HG02884 (cell line): ENCODE measurements around the gene EHF.
"Not testable (repeated sequence)": the region's sequence is repeated elsewhere in the genome, so short reads cannot be mapped to it uniquely, and the experiment has no call there.

Experiments used
- ATAC-seq: cut with Tn5 transposase; IDR thresholded peaks from one replicate; pipeline ENCODE4 v1.9.1; 2021; ENCODE audit warnings: mild to moderate bottlenecking, moderate library complexity; ENCODE audit not compliant: unreplicated experiment

The EHF gene

DNA sequence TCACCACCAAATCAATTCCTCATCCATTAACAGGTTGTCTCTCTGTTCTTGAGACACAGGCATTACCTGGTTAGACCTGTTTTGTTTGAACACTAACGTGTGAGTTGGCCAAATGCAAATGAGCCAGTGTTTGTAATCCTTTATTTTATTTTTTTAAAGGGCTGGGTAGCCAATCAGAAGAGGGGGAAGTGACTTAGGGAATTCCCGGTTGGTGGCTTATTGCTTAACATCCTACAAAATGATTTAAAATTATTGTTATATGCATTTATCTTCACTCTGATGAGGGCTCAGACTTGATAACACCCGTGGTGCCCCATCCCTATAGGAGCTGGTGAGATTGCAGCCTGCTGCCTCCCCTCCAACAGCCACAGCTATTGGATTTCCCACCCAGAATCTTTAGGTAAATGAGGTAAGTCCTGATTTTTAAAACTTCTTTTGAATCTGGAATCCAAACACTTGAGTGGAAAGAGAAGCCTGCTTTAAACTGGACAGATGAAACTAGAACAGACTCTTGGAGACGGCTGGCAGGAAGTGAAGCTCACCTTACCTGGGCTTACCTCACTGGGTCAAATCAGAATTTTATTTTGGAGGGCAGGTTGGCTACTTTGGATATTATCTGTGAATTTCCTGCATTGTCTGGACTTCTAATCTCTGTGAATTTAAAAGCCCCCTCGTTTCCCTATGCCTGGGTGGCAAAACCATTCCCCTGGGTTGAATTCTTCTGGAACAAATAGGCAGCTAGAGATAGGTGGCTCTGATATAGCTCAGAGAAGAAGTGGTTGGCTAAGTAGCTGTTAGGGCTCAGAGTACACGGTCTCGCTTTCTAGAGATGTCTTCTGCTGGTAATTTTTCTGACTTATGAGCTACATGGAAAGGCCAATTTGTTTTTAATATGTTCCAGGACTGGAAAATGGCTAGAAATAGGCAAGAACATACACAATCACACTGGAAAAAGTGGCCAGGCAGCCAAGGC lies at the start of gene EHF:
Gene EHF (plus strand): TSS at position 274 of the 973 bp plus-strand sequence. CDS start 21,538 bp downstream, outside the sequence.
- ATAC-seq: no peak

DNA sequence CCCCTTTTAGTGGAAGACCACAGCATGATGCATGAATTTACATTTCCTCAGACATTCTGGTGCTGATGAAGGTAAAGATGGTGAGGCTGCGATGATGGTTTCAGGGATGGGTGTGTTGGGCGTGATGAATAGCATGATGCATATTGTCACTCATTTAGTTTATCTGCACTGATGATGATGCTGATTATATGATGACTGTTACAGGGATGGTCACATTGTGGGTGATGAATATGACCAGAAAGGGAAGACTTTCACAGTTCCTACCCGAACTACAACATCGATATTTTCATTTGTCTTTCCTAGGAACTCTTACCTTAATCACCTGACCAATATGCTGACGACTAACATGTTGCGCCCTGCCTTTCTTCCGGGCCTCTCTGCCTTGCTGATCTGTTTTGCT lies 47.4 kb upstream of the EHF start:
- no peak for ATAC-seq

- ATAC-seq: no peak
Observed at GRCh38 chr11:34575261-34575660, 45.6 kb upstream of the EHF start.

- no peak for ATAC-seq
Observed at GRCh38 chr11:34575671-34576070, 45.2 kb upstream of the EHF start.

GRCh38 chr11:34576331-34576730 lies 44.6 kb upstream of the EHF start:
- ATAC-seq: no peak

- ATAC-seq: no peak
Observed at GRCh38 chr11:34583818-34584217, 37.1 kb upstream of the EHF start.

GRCh38 chr11:34585304-34585734 lies 35.6 kb upstream of the EHF start:
- ATAC-seq: peak; percentile 3

DNA sequence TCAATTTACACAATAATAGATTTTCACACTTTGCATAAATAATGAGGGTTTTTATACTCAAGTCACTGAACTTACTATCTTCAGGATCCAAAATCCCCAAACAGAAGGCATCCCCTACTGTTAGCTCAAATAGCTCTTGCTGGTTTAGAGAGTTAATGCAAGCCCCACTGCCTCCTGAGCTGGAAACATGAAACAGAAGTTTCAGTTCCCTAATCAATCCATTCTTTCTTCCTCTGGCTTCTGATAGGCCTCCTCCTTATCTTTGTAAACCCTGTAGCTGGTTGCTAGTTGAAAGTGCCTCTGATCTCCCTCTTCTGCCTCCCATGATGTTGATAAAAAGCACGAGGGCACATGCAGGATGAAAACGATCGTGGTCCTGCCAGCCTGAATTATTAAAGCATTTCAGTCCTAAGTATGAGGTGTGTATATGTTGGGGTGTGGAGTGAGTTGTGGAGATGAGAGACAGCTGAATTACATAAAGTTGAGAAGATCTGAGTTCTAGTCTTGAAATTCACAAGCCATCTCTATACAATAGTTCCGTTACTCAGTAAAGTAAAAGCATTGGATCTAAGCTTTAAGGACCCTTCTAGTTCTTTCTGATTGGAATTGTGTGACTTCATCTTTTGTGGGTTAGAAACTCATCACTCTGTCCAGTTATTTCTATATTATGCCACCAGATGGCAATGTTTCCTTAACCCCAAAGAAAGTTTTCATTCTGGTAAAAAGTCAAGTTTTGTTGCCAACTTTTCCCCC lies 35.0 kb upstream of the EHF start:
- ATAC-seq: peak; percentile 95

GRCh38 chr11:34586488-34587281 lies 34.2 kb upstream of the EHF start:
- no peak for ATAC-seq

DNA sequence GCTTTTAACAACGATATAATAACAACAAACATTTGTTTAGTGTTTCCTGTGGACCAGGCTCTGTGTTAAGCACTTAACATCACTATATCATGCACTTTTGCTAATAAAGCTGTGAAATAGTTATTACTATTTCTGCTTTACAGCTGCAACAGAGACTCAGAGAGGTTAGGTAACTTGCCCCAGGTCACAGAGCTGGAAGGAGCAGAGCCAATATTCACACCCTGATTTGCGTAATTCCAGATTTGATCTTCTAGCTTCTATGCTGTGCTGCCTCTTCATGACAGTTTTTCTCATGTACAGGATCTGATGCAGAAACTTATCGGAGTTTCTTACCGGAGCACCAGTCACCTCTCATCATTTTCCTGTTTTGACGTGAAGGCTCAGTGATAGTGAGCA lies 33.6 kb upstream of the EHF start:
- ATAC-seq: no peak

DNA sequence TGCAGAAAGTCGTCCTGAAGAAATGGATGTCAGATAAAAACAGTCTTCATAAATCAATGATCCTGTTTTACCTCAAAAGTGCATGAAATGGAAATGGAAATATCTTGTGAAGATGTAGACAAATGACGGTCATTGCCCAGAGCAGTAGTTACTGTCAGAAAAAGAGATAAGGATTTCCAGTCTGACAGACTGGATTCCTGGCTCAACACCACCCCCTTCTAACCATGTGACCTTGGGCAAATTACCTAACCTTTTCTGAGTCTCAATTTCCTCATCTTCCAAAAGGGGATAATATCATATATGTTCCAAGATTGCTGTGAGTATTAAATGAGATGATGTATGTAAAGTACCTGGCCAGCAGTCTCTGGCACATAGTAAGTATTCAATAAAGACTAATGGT lies 32.9 kb upstream of the EHF start:
- ATAC-seq: no peak

GRCh38 chr11:34588701-34589100 lies 32.2 kb upstream of the EHF start:
- ATAC-seq: no peak

- not testable (repeated sequence) for ATAC-seq
Observed at GRCh38 chr11:34589177-34589576, 31.7 kb upstream of the EHF start.

DNA sequence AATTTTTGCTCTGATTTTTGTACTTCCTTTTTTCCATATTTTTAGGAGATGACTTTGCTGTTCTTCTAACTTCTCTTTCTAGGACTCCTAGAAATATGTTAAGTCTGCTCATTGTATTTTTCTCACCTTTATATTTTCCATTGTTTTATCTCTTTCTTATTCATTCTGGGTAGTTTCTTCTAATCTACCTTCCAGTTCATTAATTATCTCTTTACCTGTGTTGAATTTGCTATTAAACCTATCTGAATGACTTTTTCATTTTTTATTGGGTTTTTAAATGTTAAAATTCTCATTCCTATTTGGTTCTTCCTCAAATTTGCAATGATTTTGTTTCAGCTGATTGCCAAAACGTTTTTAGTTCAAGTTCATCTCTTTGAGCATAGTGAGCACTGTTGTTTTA lies 27.8 kb upstream of the EHF start:
- ATAC-seq: no peak

DNA sequence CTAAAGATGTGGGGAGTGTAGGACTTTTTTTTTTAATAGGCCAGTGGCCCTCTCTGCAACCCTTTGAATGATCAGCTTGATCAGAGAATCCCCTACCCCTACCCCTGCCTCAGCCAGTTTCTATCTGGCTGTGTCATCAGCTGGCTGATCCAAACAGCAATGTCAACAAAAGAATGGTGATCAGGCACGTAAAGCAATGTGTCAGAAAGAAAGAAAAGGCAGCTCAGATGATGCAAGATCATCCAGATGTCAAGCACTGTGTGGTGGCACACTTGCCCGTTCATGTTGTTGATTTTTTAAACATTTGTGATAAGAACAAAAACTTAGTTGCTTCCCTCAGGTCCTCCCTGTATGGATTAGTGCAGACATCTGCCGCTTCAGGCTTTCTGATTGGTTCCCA lies 26.3 kb upstream of the EHF start:
- ATAC-seq: no peak

DNA sequence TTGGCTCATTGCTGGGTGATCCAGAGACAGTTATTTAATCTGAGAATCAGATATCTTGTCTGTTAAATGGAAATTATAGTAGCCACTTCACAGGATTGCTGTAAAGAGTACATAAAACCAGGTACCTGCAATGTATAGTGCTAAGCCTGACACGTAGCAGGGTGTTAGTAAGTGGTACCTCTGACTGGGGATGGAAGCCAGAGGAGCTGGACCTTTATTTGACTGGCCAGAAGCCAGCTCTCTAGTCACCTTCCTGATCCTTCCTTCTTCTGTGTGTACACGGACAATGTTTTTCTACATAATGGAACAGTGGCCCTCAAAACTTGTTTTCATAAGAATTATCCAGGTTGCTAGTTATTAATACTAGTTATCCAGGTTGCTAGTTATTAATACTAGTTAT lies 25.5 kb upstream of the EHF start:
- no peak for ATAC-seq

DNA sequence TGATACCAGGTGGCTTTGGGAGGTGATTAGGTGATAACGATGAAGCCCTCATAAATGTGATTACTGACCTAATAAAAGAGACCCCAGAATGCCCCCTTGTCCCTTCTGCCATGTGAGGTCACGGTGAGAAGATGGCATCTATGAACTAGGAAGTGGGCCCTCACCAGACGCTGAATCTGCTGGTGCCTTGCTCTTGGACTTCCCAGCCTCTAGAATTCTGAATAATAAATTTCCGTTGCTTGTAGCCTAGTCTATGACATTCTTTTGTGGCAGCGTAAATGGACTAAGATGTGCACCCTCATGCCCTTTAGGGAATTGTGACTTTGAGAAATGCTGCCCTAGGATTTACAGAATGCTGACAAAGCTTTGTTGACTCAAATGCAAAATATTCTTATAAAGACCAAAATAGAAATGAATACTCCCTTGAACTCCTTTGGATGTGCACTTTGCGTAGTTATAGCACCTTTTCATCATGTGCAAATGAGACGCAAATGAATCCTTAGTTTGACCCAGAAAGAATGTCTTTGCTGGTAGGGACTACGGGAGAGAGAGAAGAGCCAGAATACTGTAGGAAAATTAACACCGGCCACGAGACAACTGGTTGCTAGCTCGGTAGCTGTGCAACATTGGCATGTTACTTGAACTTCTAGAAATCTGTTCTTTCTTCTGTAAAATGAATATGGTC lies 24.8 kb upstream of the EHF start:
- no peak for ATAC-seq

DNA sequence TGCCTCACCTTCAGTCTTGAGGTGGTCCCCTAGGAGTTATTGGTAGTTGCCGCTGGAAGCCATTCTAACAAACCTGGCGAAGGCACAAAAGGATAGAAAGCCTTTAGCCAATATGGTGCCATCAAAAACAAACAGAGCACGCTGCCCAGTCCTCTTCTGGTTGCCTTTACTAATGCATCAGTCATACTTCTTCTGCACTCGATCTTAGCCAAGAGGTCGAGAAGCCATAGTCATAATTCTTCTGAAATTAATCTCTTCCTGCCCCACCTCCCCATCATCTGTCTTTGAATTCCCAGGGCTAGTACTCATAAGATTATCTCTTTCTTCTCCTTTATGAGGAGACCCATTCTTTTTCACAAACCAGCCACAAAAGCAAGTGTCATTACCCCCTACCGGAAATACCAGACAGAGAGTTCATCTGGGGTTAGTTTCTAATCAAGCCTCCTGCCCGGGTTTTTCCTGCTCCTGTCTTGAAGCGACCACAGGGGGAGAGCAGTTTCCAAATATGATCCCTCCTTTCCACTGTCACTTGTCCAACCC lies 21.4 kb upstream of the EHF start:
- no peak for ATAC-seq

DNA sequence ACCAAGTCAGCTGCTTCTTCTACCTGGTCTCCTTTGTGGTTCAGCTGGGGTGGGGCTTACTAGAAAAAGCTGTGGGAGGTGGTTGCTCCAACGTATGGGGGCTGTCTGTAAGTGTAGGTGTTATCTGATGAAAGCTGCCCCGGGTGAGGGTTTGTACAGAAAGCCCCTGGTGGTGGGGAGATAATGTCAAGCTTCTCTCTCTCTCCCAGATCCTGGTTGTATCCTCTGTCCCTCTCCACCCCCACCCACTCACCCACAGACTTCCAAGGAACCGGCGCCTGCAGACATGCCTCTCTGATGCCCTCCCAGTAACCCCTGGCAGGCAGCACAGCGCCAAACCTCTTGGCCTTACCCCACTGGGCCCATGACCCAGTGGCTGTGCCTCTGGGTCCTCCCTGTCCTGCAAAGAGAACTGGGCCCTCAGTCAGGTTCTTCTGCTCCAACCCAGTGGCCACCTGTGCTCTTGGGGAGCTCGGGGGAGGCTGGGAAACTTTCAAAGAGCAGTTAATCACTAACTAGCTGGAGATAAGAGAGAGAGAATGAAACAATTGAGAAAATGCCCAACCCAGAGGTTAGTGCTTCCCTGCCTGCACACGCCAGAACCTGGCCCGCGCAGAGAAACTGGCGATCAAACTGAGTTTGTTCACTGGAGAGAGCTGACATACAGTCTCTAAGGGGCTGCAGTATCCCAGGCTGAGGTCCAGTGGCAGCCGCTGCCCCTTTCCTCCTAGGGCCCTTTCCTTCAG lies 20.4 kb upstream of the EHF start:
- ATAC-seq: no peak

- ATAC-seq: no peak
Observed at GRCh38 chr11:34601085-34601444, 19.8 kb upstream of the EHF start.
